HUDEP-2 (cell line): Measurements from ENCODE around the gene KLF6.
A peak's percentile ranks its signal among the peaks of the same experiment; 100 is the strongest.
"Not testable (repeated sequence)": the region's sequence is repeated elsewhere in the genome, so short reads cannot be mapped to it uniquely, and the experiment has no call there.

Source experiments
- DNase-seq, 76 experiments: peaks; one replicate each; lab custom pipeline; 2025; ENCODE audit not compliant: unreplicated experiment in 76 of 76; lab: John Stamatoyannopoulos, UW

Gene KLF6

GRCh38 chr10:3738855-3739350 lies 46.1 kb downstream of the KLF6 start:
- DNase-seq, result no peak

GRCh38 chr10:3737864-3738263 lies 47.1 kb downstream of the KLF6 start:
- peak in 1 of 76 experiments; percentile 8 for DNase-seq

- DNase-seq, result no peak
Observed at GRCh38 chr10:3735175-3735574, 49.8 kb downstream of the KLF6 start.

DNA sequence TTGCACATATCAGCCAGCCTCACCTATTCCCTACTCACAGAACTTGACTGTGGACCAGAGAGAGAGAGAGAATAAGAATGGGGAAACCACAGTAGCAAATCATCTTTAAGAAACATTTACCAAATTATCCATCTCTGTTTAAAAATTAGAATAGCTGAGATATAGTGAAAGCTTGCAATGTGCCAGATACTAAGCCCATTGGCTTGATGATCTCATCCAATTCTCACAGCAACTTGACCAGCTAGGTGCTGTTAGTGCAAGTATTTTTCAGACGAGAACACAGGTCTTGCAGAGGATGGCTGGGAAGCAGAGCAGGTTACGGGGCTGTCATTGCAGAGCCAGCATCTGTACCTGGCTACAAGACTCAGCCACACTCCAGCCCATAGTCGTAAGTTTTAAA lies 50.9 kb downstream of the KLF6 start:
- DNase-seq, result no peak

DNA sequence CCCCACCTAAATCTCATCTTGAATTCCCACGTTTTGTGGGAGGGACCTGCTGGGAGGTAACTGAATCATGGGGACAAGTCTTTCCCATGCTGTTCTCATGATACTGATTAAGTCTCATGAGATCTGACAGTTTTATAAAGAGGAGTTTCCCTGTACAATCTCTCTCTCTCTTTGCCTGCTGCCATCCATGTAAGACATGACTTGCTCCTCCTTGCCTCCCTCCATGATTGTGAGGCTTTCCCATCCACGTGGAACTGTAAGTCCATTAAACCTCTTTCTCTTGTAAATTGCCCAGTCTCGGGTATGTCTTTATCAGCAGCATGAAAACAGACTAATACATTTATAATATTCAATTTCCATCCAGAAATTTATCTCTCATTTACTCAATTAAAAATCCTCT lies 52.8 kb downstream of the KLF6 start:
- not testable (repeated sequence) for DNase-seq

DNA sequence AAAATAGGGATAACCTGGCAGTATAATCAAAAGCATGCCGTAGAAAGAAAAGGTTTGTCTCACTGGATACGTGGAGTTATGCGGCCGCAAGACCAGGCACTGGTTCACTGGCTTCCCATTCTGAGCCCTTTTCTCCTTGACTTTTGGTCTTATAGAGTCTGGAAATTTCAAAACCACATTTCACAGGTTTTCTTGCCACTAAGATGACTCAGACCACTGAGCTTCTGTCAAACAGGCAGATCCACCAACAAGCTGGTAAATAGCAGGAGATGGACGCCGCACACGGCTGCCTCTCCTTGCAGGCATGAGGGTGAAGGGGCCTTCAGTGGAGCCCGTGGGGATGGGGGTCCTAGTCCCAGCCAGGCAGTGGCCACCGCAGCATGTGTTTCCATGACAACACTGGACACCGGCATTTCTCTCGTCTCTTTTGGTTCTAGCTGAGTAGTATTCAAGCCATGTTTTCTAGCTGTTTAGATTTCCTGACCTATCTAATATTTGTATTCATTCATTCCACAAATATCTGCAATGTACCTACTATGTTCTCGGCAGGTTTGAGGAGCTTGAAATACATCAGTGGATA lies 55.5 kb downstream of the KLF6 start:
- DNase-seq, result no peak

DNA sequence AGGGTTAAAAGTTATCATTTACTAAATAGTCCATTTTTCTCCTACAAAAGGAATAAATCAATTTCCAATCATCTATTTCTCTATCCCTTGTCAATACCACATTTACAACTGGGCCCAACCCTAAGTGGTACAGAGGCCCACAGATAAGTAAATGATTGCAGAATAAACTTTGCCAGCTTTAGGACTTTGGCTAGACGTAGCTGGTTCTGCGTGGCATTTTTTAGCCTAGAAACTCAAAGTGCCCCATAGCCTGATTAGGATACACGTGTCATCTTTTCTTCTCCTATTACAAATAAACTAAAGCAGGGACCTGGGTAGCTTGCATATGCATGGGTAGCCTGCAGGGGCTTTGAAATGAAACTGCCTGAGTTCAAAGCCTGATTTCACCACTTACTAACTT lies 56.4 kb downstream of the KLF6 start:
- no peak for DNase-seq

GRCh38 chr10:3727268-3727667 lies 57.7 kb downstream of the KLF6 start:
- no peak for DNase-seq
